GM19324 (cell line): ENCODE data around the gene TRIP4.
"Not testable (repeated sequence)": the region's sequence is repeated elsewhere in the genome, so short reads cannot be mapped to it uniquely, and the experiment has no call there.

Source experiments
- ATAC-seq: cut with Tn5 transposase; IDR thresholded peaks from one replicate; pipeline ENCODE4 v1.9.1; 2021; ENCODE audit warnings: mild to moderate bottlenecking, moderate library complexity; ENCODE audit not compliant: unreplicated experiment, low FRiP score

The TRIP4 gene

DNA sequence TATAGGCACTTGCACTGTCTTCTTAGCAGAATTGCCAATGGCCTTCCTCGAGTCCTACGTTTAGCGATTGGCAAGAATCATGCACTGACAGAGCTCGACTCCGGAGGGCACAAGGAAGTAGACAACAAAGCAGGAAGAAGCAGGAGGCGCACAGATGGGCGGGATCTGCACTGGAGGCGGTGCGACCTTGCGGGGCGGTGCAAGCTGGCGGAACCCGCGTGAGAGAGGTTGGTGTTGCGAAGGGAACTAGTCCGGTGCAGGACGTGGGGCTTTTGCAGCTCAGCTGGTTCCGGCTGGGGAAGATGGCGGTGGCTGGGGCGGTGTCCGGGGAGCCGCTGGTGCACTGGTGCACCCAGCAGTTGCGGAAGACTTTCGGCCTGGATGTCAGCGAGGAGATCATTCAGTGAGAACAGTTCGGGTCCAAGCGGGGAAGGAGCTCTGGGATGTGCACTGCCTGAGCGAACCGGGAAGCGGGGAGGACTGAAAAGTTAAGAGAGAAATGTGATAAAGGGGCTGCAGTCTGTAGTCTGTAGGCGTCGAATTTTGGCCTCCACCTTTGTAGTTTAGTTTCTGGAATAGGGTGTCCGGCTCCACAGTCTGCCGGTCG, at the start of gene TRIP4:
TSS of gene TRIP4 (plus strand) at position 275 of the 607 bp plus-strand sequence. CDS start at position 303, 28 bp downstream.
- ATAC-seq: peak; percentile 95

DNA sequence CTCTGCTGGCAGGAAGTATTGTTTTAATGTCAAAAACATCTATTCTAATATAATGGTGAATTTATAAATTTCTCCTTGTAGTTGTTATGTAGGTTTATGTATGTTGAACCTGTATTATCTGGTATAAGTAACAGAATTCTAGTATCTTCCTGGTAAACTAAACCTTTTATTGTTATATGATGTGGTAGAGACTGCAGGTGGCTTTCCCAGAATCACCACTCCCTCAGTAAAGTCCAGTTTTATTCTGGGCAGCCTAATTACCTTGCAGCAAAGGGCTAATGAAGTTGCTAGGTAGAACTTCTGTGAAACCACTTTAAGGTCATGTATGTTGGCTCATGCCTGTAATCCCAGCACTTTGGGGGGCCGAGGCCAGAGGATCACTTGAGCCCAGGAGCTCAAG, 47.3 kb upstream of the TRIP4 start:
- ATAC-seq: no peak

DNA sequence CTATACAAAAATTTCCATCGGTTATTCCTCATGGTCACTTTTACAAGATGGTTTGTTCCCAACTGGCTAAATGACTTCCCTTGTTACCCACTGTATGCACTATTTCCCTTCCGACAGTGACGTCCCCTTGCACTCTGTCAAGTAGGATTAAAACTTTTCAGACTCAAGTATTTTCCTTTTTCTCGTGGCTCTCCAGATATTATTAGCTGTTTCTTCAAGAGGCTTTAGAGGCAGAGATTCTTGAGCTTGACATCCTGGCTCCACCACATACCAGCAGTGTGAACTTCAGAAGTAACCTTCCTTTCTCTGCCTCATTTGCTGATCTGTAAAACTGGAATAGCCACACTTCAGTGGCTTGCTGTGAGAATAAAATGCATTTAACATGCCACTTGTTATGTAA, 45.7 kb upstream of the TRIP4 start:
- ATAC-seq: no peak

DNA sequence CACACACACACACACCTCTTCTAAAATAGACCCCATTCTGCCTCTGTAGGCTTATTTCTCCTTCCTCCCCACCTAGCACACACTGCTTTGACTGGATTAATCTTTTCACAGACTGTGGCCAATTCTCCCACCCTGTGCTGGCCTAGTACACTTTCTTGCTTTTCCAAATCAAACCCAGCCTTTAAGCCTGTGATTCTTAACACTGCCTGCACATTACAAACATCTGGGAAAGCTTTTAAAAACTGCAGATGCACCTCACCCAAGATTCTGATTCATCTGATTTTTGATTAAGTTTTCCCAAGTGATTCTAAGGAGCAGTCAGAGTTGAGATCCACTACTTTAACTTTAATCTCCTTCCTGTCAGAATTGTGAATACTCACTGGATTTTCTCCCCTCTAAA, 44.4 kb upstream of the TRIP4 start:
- no peak for ATAC-seq

DNA sequence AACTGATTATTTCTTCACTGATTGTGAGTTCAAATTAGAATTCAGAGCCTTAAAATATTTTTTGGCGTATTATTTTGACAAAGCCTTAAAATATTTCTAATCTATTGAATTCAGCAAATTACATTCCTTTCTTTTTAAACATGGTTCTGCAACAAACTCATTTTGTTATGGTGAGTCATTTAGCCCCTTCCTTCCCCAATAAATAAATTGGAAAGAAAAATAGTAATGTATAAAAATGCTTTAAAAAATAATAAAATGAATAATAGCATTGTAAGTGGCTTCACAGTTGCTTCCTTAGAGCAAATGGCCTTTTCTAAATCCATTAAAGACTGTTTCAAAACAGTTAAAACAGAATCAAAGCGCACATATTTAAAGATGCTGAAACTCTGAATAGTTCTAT, 43.8 kb upstream of the TRIP4 start:
- no peak for ATAC-seq

DNA sequence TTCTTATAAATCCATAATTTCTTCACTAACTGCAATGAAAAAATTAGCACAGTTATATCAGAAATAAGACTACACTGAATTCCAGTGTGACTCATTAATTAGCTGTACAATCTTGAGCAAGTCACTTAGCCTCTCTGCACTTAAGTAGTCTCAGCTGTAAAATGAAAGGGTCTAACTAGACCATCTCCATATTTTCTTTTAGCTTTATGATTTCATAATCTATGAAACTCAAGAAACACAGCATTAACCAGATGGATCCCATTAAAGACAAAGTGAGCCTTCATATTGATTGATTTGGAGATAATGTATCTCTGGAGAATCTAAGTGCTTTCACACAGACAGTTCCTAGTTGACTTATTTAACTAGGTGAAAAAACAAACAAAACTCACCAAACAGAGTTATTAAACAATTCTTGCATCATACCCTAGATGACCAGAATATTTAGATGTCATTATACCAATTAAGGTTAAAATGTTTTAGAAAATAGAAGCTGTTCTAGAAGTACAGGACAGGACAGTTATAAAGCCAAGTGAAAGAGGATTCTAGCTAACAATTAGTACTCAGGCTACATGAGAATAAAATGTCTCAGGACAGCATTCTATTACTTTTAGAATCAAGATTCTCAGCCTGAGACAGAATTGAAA, 42.9 kb upstream of the TRIP4 start:
- no peak for ATAC-seq

DNA sequence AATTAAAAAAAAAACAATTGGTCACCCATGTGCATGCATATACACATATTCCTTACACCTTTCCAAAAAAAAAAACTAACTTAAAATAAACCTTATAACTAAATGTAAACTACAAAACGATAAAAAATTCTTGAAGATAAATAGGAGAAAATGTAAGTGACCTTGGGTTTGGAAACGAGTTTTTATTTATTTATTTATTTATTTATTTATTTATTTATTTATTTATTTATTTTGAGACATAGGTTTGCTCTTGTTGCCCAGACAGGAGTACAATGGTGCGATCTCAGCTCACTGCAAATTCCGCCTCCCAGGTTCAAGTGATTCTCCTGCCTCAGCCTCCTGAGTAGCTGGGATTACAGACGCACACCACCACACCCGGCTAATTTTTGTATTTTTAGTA, 41.4 kb upstream of the TRIP4 start:
- ATAC-seq: not testable (repeated sequence)

DNA sequence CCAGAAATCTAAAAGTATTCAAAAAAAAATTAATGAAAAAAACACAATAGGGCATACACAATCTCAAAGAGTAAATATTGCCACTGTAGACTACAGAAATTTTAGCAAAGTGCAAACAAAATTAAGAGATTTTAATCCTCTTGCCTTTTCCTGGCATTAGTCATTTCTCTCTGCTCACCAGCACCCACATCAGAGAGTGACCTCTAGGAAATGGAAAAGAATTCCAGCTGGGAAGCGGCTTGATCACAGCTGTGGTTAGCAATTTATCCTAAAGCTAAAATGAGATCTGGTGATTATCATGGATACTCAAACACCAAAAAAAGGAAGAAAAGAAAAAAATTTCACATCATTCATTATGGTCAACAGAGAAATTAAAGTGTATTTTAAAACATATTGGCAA, 39.2 kb upstream of the TRIP4 start:
- no peak for ATAC-seq

DNA sequence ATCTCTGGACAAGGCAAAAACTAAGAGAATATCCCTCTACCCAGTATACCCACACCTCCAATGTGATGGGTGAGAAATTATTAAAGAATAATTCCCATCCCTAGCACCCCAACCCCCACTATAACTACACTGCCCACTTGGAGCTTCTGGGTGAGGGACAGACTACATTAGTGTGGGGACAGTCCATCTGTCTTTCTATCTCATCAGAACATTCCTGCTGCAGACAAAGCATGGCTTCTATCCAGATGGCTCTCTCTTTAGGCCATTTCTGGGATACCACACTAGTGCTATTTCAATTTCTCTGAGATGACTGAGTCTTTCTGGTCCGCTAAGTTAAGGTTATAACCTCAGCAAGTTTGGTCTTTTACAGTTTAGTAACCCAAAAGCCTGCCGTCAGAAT, 38.3 kb upstream of the TRIP4 start:
- ATAC-seq: no peak

DNA sequence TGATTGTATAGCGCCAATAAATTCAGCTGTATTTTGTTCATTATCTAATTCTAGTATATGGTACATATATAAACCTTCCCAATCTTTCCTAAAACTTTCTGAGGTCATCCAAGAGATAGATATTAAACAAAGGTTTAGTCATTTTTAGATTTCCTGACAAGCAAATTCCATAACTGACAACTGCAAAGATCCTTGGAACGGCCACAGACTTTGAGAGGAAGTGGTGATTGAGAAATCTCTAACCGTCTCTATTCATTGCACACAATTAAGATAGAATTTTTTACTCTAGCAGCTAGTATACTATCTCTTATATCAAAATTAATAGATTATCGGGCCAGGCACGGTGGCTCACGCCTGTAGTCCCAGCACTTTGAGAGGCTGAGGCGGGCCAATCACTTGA, 36.4 kb upstream of the TRIP4 start:
- ATAC-seq: no peak

DNA sequence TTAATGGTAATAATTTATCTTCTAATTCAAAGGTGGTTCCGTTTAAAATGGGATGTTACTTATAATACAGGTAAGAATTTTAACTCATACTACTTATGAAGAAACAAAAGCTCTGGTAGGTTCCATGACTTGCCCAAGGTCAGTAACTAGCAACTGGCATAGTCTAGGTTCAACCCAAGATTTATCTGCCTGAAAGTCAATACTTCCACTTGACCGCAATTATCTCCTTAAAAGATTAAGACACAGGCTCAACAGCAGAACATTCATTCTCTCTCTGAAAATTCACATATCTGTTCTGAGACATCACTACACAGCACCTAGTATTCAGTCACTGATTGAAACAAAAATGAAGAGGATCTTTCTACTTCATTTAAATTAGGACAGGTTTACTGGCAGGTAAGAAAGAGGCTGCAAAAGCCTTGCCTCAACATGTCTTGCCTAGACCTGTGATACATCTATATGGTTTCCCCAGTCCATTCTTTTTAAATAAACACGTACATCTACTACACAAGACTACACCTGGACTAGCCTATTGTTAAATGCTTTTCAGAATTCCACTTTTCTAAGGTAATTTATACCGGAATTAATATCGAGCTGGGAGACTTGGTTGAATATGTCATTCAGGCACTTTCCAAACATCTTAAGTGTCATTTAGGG, 32.8 kb upstream of the TRIP4 start:
- no peak for ATAC-seq

DNA sequence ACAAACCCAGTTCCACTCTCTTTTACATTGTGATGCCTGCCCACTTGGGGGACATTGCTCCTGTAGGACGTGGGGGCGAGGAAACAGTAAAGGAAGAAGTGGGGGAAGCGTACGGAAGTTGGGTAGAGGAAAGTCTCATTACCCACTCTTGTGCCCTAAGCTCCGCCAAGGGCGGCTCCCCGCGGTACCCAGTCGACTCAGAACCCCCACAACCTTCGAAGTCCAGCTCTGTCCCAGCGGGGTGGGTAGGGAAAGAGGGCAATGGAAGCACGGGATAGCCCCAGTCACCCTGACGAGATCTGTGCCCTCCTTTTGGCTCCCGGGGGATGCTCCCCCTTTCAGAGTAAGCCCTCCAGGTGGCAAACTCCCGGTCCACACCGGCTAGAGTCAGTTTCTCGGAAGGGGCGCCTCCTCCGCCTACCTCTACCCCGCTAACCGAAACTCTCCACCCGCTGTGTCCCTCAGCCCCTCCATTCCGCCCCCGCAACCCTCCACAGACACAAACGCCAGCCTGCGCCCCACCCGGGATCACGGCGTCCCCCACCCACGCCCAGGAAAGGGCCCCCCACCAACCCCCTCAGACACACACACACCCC, 32.2 kb upstream of the TRIP4 start:
- ATAC-seq: no peak

DNA sequence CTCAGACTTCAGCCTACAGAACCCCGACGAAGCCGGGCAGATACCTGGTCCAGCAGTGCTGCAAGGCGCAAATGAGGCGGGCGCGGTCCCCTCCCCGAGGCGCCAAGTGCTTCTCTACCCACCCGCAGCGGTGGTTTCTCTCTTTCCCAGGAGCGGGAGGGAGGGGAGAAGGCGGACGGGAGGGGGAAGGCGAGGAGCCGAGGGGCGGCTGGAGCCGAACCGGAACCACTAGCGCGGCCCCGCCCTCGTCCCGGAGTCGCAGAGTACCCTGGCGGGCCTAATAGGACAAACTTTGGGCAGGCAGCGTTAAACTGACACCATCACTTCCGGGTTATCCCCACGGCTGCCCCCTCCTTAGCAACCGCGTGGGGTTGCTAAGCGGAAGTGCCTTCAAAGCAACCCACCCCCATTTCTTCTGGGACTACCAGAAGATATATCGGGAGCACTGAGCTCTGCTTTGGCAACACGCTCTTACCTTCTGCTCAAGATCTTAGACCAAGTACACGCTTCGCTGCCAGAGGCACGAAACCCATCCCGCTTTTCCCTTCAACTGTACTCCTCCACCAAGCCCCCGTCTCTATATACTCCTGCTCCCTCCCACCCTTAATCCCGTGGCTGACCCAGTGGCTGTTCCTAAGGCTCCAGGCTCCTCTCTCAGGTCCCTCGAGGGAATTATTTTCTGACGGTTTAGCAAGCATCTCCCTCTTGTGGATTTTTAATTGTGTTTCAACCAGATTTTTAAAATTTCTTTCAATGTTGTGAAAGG, 31.5 kb upstream of the TRIP4 start, which contains the start of gene CSNK1G1:
TSS of gene CSNK1G1 (minus strand) at position 230 of the 766 bp plus-strand sequence. CDS start 55,674 bp downstream, outside the sequence.
- peak; percentile 93 for ATAC-seq

DNA sequence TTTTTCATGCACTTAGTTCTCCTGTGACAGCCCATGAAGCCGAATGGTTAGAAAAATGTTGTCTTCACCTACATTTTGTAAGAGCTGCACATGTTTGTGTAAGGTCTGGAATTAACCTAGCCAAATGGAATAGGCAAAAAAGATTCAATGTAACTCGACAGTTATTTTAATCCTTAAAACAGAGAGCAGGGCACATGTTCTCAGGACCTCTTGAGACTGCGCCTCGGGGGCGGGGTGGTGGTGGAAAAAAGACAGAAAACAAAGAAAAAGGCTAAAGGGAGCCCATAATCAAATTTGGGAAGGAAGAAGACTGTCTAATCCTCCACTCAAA, 31.0 kb upstream of the TRIP4 start:
- no peak for ATAC-seq

DNA sequence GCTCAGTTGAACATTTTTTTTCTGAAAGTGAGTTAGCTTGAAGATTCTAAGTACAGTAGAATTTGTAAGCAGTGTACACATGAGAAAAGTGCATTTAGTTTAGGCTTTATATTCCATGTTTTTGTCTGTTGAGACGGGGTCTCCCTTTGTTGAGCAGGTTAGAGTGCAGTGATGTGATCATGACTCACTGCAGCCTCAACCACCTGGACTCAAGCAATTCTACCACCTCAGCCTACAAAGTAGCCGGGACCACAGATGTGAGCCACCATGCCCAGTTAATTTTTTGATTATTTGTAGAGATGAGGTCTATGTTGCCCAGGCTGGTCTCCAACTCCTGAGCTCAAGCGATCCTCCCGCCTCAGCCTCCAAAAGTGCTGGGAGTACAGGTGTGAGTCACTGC, 26.4 kb upstream of the TRIP4 start:
- no peak for ATAC-seq

DNA sequence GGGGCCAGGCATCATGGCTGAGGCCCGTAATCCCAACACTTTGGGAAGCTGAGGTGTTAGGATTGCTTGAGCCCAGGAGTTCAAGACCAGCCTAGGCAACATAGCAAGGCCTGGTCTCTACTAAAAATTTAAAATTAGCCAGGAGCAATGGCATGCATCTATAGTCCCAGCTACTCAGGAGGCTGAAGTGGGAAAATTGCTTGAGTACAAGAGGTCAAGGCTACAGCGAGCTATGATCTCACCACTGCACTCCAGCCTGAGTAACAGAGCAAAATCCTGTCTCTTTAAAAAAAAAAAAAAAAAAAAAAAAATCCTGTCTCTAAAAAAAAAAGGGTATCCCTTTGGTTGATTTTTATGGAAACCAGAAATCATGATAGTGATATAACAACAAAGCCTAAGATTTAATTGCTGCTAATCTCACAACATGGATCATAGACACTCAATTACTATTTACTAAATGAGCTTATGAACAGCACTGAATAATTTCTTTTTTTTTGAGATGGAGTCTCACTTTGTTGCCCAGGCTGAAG, 18.5 kb upstream of the TRIP4 start:
- ATAC-seq: no peak

DNA sequence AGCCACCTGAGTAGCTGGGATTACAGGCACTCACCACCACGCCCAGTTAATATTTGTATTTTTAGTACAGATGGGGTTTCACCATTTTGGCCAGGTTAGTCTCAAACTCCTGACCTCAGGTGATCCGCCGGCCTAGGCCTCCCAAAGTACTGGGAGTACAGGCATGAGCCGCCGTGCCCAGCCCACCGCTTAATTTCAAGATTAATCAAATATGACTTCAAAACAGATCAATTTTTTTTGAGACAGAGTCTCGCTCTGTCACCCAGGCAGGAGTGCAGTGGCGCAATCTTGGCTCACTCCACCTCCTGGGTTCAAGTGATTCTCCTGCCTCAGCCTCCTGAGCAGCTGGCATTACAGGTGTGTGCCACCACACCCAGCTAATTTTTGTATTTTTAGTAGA, 16.3 kb upstream of the TRIP4 start:
- not testable (repeated sequence) for ATAC-seq

DNA sequence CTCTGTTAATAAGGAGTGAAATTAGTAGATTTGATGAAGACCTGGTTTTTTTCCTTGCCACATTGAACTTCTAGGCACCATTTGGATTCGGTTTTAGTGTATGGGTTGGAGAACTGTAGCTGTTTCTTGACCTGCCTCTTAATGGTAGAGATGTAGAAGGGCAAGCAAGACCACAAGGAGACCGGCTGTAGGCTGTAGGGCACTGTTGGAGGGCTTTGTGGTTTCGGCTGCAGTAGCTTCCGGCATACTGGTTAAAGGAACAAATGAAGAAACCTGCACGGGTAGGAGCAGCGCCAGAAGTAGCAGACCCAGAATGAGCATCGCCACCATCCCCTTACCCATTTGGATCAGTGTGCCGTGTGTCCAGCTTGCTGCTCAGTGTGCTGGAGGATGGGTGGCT, 14.3 kb upstream of the TRIP4 start:
- no peak for ATAC-seq

DNA sequence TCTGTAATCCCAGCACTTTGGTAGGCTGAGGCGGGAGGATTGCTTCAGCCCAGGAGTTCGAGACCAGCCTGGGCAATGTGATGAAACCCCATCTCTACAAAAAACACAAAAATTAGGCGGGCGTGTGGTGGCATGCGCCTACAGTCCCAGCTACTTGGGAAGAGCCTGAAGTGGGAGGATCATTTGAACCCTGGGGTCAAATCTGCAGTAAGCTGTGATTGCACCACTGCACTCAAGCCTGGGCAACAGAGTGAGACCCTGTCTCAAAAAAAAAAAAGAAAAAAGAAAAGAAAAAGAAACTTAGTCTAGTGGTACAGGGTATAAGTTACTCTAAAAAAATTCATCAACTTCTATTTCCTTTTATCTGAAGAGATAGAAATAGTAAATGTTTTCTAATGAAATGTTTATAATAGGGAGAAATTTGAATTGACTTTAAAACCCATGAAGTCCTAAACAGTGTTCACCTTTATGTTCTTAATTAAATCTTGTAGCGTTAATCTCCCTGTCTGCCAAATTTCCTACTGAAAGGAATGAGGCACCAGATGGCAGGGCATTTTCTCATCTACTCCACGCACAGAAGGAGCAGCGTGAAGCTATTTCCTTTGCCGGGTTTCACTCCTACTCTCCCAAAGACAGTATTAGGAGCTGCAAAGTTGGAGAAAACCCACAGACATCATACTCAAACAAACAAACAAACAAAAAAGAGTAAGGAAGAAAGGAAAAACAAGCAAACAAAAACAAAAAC, 8.2 kb upstream of the TRIP4 start:
- ATAC-seq: no peak
